ENCODE data around the gene MT2A.
A peak's percentile ranks its signal among the peaks of the same experiment; 100 is the strongest.

- TF ChIP-seq CTCF (conservative IDR thresholded peaks at IDR 0.05; ENCODE audit: low read depth, low read length) (peak; percentile 58), EZH2 (IDR thresholded peaks at IDR 0.05; ENCODE audit: low read length, unreplicated experiment) (no peak), EZH2phosphoT487 (IDR thresholded peaks at IDR 0.05; ENCODE audit: borderline replicate concordance, low read length) (no peak)
Measured at GRCh38 chr16:56603589-56603988, 4.8 kb upstream of the MT2A start.
